ENCODE results near the gene HOXB9.

HOXB9 gene

Small RNA genes lying within 50 kb of the gene (small RNA-seq; reads per million reads assigned to genes)
- 28.2 reads per million, percentile 88 among the genes with 10 or more reads in this experiment for gene MIR196A1 (ENCODE audit: low read depth)

Data from mesenchymal stem cell (in vitro differentiated cells and primary cell).